HepG2 (cell line): ENCODE results near the gene TMEM108. TPM values are rescaled to one million over a fixed set of nuclear protein-coding genes. Genes with fewer than 3 reads are reported as not detected.

ENCODE experiments used
- ATAC-seq: fragments of 200-7000 bp; cut with Tn5 transposase; 3 replicates; pipeline ENCODE4 v1.9.1; 2020; ENCODE audit warnings: mild to moderate bottlenecking, moderate library complexity
- BruUV-seq: library from RNA; stranded (reverse); fragments of 400-500 nt; replicated peaks from 2 replicates; lab custom pipeline; 2021; lab: Mats Ljungman, UMichigan
- CTCF ChIA-PET: fragments of 300-600 bp; formaldehyde crosslinking; extraction: SDS; loops from one replicate; lab custom pipeline; 2021; ENCODE audit warnings: low total read pairs, inconsistent platforms, low intra/inter-chr PET ratio; lab: Yijun Ruan, JAX
- POLR2A ChIA-PET: fragments of 350-600 bp; sonication (Branson Sonifier 250); formaldehyde crosslinking; loops from one replicate; lab custom pipeline; 2020; ENCODE audit warnings: antibody characterized with exemption, inconsistent platforms; lab: Yijun Ruan, JAX
- DNase-seq: peaks from one replicate; pipeline ENCODE4 v3.0.0-alpha.2; 2015; ENCODE audit warnings: low spot score
- FAIRE-seq: peaks from 3 replicates; lab custom pipeline; 2011; peaks lifted over from hg19 to GRCh38; lab: Jason Lieb, UNC
- H2AFZ ChIP-seq: one replicate; pipeline ENCODE4 v1.6.1; 2011; ENCODE audit warnings: low read length, inconsistent platforms
- H3K27ac ChIP-seq: fragments of 300-600 bp; 3 replicates; pipeline ENCODE4 v1.8.0; 2011; ENCODE audit warnings: mixed run types, mild to moderate bottlenecking, mixed read lengths, low read length, inconsistent platforms; ENCODE audit not compliant: insufficient read depth; ENCODE audit errors: extremely low read length
- H3K27me3 ChIP-seq, 2 experiments: fragments of 200-600 bp in 1 of 2; 2 replicates in 1 of 2; 3 replicates in 1 of 2; pipeline versions ENCODE4 v1.6.0 to v1.8.0; 2011; ENCODE audit warnings: low read length in 2 of 2, mild to moderate bottlenecking in 2 of 2, moderate library complexity in 2 of 2, inconsistent platforms in 1 of 2; ENCODE audit not compliant: insufficient read depth in 2 of 2, control insufficient read depth in 1 of 2
- H3K36me3 ChIP-seq, 2 experiments: fragments of 200-600 bp in 1 of 2; replicated peaks in 1 of 2; 2 replicates in 1 of 2; 3 replicates in 1 of 2; pipeline versions ENCODE4 v1.5.1 to v1.8.0; 2011; ENCODE audit warnings: low read length in 2 of 2, inconsistent platforms in 1 of 2; ENCODE audit not compliant: insufficient read depth in 2 of 2, control insufficient read depth in 1 of 2
- H3K4me1 ChIP-seq: 2 replicates; pipeline ENCODE4 v1.5.1; 2012; ENCODE audit warnings: low read length, inconsistent platforms; ENCODE audit not compliant: insufficient read depth
- H3K4me2 ChIP-seq: 2 replicates; pipeline ENCODE4 v1.6.0; 2011; ENCODE audit warnings: low read depth, low read length, inconsistent platforms
- H3K4me3 ChIP-seq, 3 experiments: fragments of 200-600 bp in 1 of 3; sonication (generic), shearing (Covaris generic) in 1 of 3; replicated peaks in 1 of 3; 2 replicates each; pipeline ENCODE4 v1.5.1; 2011 to 2016; ENCODE audit warnings: low read length in 3 of 3, inconsistent platforms in 2 of 3, low read depth in 2 of 3, mild to moderate bottlenecking in 2 of 3, control low read depth in 1 of 3, mixed read lengths in 1 of 3; ENCODE audit not compliant: insufficient read depth in 1 of 3
- H3K79me2 ChIP-seq: one replicate; pipeline ENCODE4 v1.6.1; 2011; ENCODE audit warnings: low read length, inconsistent platforms; ENCODE audit not compliant: insufficient read depth
- H3K9ac ChIP-seq: 2 replicates; pipeline ENCODE4 v1.6.0; 2011; ENCODE audit warnings: mild to moderate bottlenecking, low read depth, low read length, inconsistent platforms; ENCODE audit not compliant: insufficient read depth
- H3K9me3 ChIP-seq: 2 replicates; pipeline ENCODE4 v1.5.1; 2012; ENCODE audit warnings: mild to moderate bottlenecking, low read length
- H4K20me1 ChIP-seq: 2 replicates; pipeline ENCODE4 v1.6.0; 2011; ENCODE audit warnings: inconsistent platforms, mild to moderate bottlenecking, low read length, moderate library complexity; ENCODE audit not compliant: insufficient read depth
- IKZF4 ChIP-seq: sonication (generic); formaldehyde crosslinking; IDR thresholded peaks from 2 replicates; pipeline ENCODE4 v1.5.1; 2020; ENCODE audit warnings: borderline replicate concordance, mild to moderate bottlenecking, low read depth, missing genetic modification reagents; ENCODE audit errors: not compliant biosample characterization
- KDM5B ChIP-seq: sonication (generic); formaldehyde crosslinking; IDR thresholded peaks from 2 replicates; pipeline ENCODE4 v1.4.0; 2020; ENCODE audit warnings: missing genetic modification reagents, mild to moderate bottlenecking, borderline replicate concordance
- whole genome bisulfite sequencing: methylation state at CpG from one replicate; pipeline ENCODE4 v1.1.6; 2017; ENCODE audit warnings: low lambda C conversion rate; 5-methylcytosine and 5-hydroxymethylcytosine counted together
- in situ Hi-C: cut with HindIII; loops from 2 replicates; pipeline ENCODE4 v1.10.0; 2017; ENCODE audit warnings: low pct_unique_long_range_greater_than_20kb; ENCODE audit not compliant: extremely low pct_ligation_motif_present
- intact Hi-C: fragments of 100-400 bp; cut with micrococcal nuclease; formaldehyde crosslinking; loops from one replicate; pipeline ENCODE4 v1.10.0; 2022; ENCODE audit not compliant: unreplicated experiment
- polyA plus RNA-seq, 8 experiments: library from polyadenylated mRNA; depleted of rRNA in 3 of 8; stranded (reverse) in 7 of 8; unstranded in 1 of 8; fragments of >200 nt; fragmentation: Illumina TruSeq in 4 of 8; extraction: Trizol in 4 of 8; gene quantifications; 2 replicates each; pipeline versions ENCODE4 v1.2.1 to v1.2.3, GENCODE V29; 2011 to 2016; ENCODE audit warnings: low read depth in 4 of 8, missing spikeins in 1 of 8, mixed read lengths in 1 of 8; ENCODE audit not compliant: insufficient read depth in 1 of 8
- total RNA-seq, 5 experiments: library from RNA; depleted of rRNA; stranded (reverse); fragments of >200 nt; fragmentation: Illumina TruSeq; extraction: Trizol; gene quantifications; 2 replicates each; pipeline ENCODE4 v1.2.3, GENCODE V29; 2016; ENCODE audit warnings: low read depth in 1 of 5
- TF ChIP-seq, protein P1 (sequence below): sonication (generic); formaldehyde crosslinking; IDR thresholded peaks from 2 replicates; pipeline ENCODE4 v1.4.0; 2020; ENCODE audit warnings: low read depth, mild to moderate bottlenecking, missing genetic modification reagents
- TF ChIP-seq, protein P2 (sequence below), 2 experiments: sonication (generic) in 1 of 2; formaldehyde crosslinking in 1 of 2; IDR thresholded peaks; 2 replicates each; pipeline versions ENCODE4 v1.6.1 to v1.9.0; 2014 to 2022; ENCODE audit warnings: antibody characterized with exemption in 1 of 2, borderline replicate concordance in 1 of 2, inconsistent platforms in 1 of 2, low read depth in 1 of 2, missing genetic modification reagents in 1 of 2
- TF ChIP-seq, protein P3 (sequence below), 2 experiments: sonication (generic) in 1 of 2; formaldehyde crosslinking in 1 of 2; IDR thresholded peaks; 2 replicates each; pipeline versions ENCODE4 v1.4.0 to v1.6.1; 2016 to 2020; ENCODE audit warnings: borderline replicate concordance in 1 of 2, low read depth in 1 of 2, mild to moderate bottlenecking in 1 of 2, missing genetic modification reagents in 1 of 2

Gene TMEM108
- total and polyA plus RNA-seq, 2 of the 13 experiments (the other 11 are each of a cell fraction or from before 2014, with no cell fraction given) = not detected

DNA sequence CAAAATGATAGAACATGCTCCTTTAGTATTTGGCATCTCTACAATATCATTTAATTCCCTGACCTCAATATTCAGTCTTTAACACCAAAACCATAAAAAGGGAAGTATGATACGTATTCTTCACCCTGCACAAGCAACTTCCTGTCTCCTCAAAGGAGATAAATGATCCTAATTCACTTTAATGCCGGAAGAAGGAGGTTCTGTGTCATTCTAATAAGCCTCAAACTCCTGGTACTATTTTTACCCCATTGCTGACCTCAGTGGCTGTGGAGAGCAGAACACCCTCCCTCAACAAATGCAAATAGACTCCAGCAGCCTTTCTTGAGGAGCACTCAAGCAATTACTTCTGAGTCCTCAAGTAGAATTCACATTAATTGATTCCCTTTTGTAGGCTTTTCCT lies 173.3 kb downstream of the TMEM108 start:
- no TSS peak for BruUV-seq
- Histone ChIP-seq H3K27ac (no peak overlapping the region), H3K4me3 (no peak overlapping the region), H3K4me1 (no peaks in the 10 kb centered on the region), H2AFZ (no peak overlapping the region), H3K27me3 (no peaks in the 10 kb centered on the region), H3K9me3 (no peaks in the 10 kb centered on the region), H3K4me2 (no peak overlapping the region), H4K20me1 (no peaks in the 10 kb centered on the region), H3K79me2 (no peaks in the 10 kb centered on the region), H3K36me3 (no peaks in the 10 kb centered on the region), H3K9ac (no peak overlapping the region)
- ChIA-PET POLR2A (no interaction called here), CTCF (no interaction called here)
- WGBS = 0% methylated on average over 2 of the region's 2 CpGs
- intact Hi-C loops = no loop called here
- in situ Hi-C loops = no loop called here
- TF ChIP-seq KDM5B (CRISPR knock-in tag) (no peak), IKZF4 (no peak)
- TF ChIP-seq, protein P1, sequence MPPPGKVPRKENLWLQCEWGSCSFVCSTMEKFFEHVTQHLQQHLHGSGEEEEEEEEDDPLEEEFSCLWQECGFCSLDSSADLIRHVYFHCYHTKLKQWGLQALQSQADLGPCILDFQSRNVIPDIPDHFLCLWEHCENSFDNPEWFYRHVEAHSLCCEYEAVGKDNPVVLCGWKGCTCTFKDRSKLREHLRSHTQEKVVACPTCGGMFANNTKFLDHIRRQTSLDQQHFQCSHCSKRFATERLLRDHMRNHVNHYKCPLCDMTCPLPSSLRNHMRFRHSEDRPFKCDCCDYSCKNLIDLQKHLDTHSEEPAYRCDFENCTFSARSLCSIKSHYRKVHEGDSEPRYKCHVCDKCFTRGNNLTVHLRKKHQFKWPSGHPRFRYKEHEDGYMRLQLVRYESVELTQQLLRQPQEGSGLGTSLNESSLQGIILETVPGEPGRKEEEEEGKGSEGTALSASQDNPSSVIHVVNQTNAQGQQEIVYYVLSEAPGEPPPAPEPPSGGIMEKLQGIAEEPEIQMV = no peak
- DNase-seq (no peak), ATAC-seq (no peak), FAIRE-seq (no peak)

DNA sequence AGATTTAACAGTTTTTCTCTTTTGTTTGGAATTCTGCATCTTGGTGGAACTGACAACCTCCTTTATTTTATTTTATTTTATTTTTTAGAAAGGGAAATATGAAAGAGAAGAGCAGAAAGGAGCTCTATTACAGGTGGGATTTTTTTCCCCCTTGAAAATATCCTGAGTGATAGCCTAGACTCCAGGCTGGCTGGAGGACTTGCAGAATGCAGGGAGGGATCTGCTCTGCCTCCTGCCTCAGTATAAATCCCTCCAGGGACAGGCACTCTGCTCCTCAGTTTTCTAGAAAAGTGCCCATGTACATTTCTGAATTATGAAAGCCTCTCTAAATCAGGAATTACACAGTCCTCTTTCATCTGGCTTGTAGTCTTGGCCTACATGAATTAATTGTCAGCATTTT lies 173.7 kb downstream of the TMEM108 start:
- H3K4me1 ChIP-seq = no peaks in the 10 kb centered on the region
- ATAC-seq (no peak), FAIRE-seq (no peak), DNase-seq (no peak)
- H4K20me1 ChIP-seq = no peaks in the 10 kb centered on the region
- no TSS peak for BruUV-seq
- H2AFZ ChIP-seq = no peak overlapping the region
- POLR2A ChIA-PET = no interaction called here
- in situ Hi-C loops = no loop called here
- no peak overlapping the region for H3K4me2 ChIP-seq
- intact Hi-C loops = no loop called here
- CTCF ChIA-PET = no interaction called here
- H3K27ac ChIP-seq = no peak overlapping the region
- no peaks in the 10 kb centered on the region for H3K79me2 ChIP-seq
- H3K9me3 ChIP-seq = no peaks in the 10 kb centered on the region
- no peaks in the 10 kb centered on the region for H3K27me3 ChIP-seq
- H3K36me3 ChIP-seq = no peaks in the 10 kb centered on the region
- H3K9ac ChIP-seq = no peak overlapping the region
- no peak overlapping the region for H3K4me3 ChIP-seq
- TF ChIP-seq, protein P2, sequence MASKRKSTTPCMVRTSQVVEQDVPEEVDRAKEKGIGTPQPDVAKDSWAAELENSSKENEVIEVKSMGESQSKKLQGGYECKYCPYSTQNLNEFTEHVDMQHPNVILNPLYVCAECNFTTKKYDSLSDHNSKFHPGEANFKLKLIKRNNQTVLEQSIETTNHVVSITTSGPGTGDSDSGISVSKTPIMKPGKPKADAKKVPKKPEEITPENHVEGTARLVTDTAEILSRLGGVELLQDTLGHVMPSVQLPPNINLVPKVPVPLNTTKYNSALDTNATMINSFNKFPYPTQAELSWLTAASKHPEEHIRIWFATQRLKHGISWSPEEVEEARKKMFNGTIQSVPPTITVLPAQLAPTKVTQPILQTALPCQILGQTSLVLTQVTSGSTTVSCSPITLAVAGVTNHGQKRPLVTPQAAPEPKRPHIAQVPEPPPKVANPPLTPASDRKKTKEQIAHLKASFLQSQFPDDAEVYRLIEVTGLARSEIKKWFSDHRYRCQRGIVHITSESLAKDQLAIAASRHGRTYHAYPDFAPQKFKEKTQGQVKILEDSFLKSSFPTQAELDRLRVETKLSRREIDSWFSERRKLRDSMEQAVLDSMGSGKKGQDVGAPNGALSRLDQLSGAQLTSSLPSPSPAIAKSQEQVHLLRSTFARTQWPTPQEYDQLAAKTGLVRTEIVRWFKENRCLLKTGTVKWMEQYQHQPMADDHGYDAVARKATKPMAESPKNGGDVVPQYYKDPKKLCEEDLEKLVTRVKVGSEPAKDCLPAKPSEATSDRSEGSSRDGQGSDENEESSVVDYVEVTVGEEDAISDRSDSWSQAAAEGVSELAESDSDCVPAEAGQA (IDR thresholded peaks at IDR 0.05; ENCODE audit: low read depth) = no peak
- TF ChIP-seq, protein P2 (CRISPR knock-in tag; IDR thresholded peaks at IDR 0.05; ENCODE audit: borderline replicate concordance) = no peak
- TF ChIP-seq, protein P3, sequence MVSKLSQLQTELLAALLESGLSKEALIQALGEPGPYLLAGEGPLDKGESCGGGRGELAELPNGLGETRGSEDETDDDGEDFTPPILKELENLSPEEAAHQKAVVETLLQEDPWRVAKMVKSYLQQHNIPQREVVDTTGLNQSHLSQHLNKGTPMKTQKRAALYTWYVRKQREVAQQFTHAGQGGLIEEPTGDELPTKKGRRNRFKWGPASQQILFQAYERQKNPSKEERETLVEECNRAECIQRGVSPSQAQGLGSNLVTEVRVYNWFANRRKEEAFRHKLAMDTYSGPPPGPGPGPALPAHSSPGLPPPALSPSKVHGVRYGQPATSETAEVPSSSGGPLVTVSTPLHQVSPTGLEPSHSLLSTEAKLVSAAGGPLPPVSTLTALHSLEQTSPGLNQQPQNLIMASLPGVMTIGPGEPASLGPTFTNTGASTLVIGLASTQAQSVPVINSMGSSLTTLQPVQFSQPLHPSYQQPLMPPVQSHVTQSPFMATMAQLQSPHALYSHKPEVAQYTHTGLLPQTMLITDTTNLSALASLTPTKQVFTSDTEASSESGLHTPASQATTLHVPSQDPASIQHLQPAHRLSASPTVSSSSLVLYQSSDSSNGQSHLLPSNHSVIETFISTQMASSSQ (IDR thresholded peaks at IDR 0.05; ENCODE audit: low read depth) = no peak
- TF ChIP-seq, protein P3 (CRISPR knock-in tag; IDR thresholded peaks at IDR 0.05; ENCODE audit: borderline replicate concordance) = no peak
